HepG2 (cell line): ENCODE data around the gene RALBP1. TPM values are rescaled to one million over a fixed set of nuclear protein-coding genes. Genes with fewer than 3 reads are reported as not detected.
A peak's percentile ranks its signal among the peaks of the same experiment; 100 is the strongest.

Source experiments
- ATAC-seq: fragments of 200-7000 bp; cut with Tn5 transposase; 3 replicates; pipeline ENCODE4 v1.9.1; 2020; ENCODE audit warnings: mild to moderate bottlenecking, moderate library complexity
- BruUV-seq: library from RNA; stranded (reverse); fragments of 400-500 nt; replicated peaks from 2 replicates; lab custom pipeline; 2021; lab: Mats Ljungman, UMichigan
- CTCF ChIA-PET: fragments of 300-600 bp; formaldehyde crosslinking; extraction: SDS; loops from one replicate; lab custom pipeline; 2021; ENCODE audit warnings: low total read pairs, inconsistent platforms, low intra/inter-chr PET ratio; lab: Yijun Ruan, JAX
- POLR2A ChIA-PET: fragments of 350-600 bp; sonication (Branson Sonifier 250); formaldehyde crosslinking; loops from one replicate; lab custom pipeline; 2020; ENCODE audit warnings: antibody characterized with exemption, inconsistent platforms; lab: Yijun Ruan, JAX
- DNase-seq: peaks from one replicate; pipeline ENCODE4 v3.0.0-alpha.2; 2015; ENCODE audit warnings: low spot score
- FAIRE-seq: peaks from 3 replicates; lab custom pipeline; 2011; peaks lifted over from hg19 to GRCh38; lab: Jason Lieb, UNC
- H2AFZ ChIP-seq: one replicate; pipeline ENCODE4 v1.6.1; 2011; ENCODE audit warnings: low read length, inconsistent platforms
- H3K27ac ChIP-seq: fragments of 300-600 bp; 3 replicates; pipeline ENCODE4 v1.8.0; 2011; ENCODE audit warnings: mixed run types, mild to moderate bottlenecking, mixed read lengths, low read length, inconsistent platforms; ENCODE audit not compliant: insufficient read depth; ENCODE audit errors: extremely low read length
- H3K27me3 ChIP-seq, 2 experiments: fragments of 200-600 bp in 1 of 2; 2 replicates in 1 of 2; 3 replicates in 1 of 2; pipeline versions ENCODE4 v1.6.0 to v1.8.0; 2011; ENCODE audit warnings: low read length in 2 of 2, mild to moderate bottlenecking in 2 of 2, moderate library complexity in 2 of 2, inconsistent platforms in 1 of 2; ENCODE audit not compliant: insufficient read depth in 2 of 2, control insufficient read depth in 1 of 2
- H3K36me3 ChIP-seq, 2 experiments: fragments of 200-600 bp in 1 of 2; replicated peaks in 1 of 2; 2 replicates in 1 of 2; 3 replicates in 1 of 2; pipeline versions ENCODE4 v1.5.1 to v1.8.0; 2011; ENCODE audit warnings: low read length in 2 of 2, inconsistent platforms in 1 of 2; ENCODE audit not compliant: insufficient read depth in 2 of 2, control insufficient read depth in 1 of 2
- H3K4me1 ChIP-seq: 2 replicates; pipeline ENCODE4 v1.5.1; 2012; ENCODE audit warnings: low read length, inconsistent platforms; ENCODE audit not compliant: insufficient read depth
- H3K4me2 ChIP-seq: 2 replicates; pipeline ENCODE4 v1.6.0; 2011; ENCODE audit warnings: low read depth, low read length, inconsistent platforms
- H3K4me3 ChIP-seq, 3 experiments: fragments of 200-600 bp in 1 of 3; sonication (generic), shearing (Covaris generic) in 1 of 3; replicated peaks in 1 of 3; 2 replicates each; pipeline ENCODE4 v1.5.1; 2011 to 2016; ENCODE audit warnings: low read length in 3 of 3, inconsistent platforms in 2 of 3, low read depth in 2 of 3, mild to moderate bottlenecking in 2 of 3, control low read depth in 1 of 3, mixed read lengths in 1 of 3; ENCODE audit not compliant: insufficient read depth in 1 of 3
- H3K79me2 ChIP-seq: one replicate; pipeline ENCODE4 v1.6.1; 2011; ENCODE audit warnings: low read length, inconsistent platforms; ENCODE audit not compliant: insufficient read depth
- H3K9ac ChIP-seq: 2 replicates; pipeline ENCODE4 v1.6.0; 2011; ENCODE audit warnings: mild to moderate bottlenecking, low read depth, low read length, inconsistent platforms; ENCODE audit not compliant: insufficient read depth
- H3K9me3 ChIP-seq: 2 replicates; pipeline ENCODE4 v1.5.1; 2012; ENCODE audit warnings: mild to moderate bottlenecking, low read length
- H4K20me1 ChIP-seq: 2 replicates; pipeline ENCODE4 v1.6.0; 2011; ENCODE audit warnings: inconsistent platforms, mild to moderate bottlenecking, low read length, moderate library complexity; ENCODE audit not compliant: insufficient read depth
- AFF4 ChIP-seq: sonication (generic); formaldehyde crosslinking; IDR thresholded peaks from 2 replicates; pipeline ENCODE4 v1.4.0; 2020; ENCODE audit warnings: missing genetic modification reagents
- FOXA3 ChIP-seq: IDR thresholded peaks from 2 replicates; pipeline ENCODE4 v1.6.1; 2016; ENCODE audit warnings: missing genetic modification reagents, missing compliant biosample characterization
- GATAD2A ChIP-seq: IDR thresholded peaks from 2 replicates; pipeline ENCODE4 v1.6.1; 2016
- ISX ChIP-seq: sonication (generic); formaldehyde crosslinking; conservative IDR thresholded peaks from 2 replicates; pipeline ENCODE4 v1.5.0; 2020; ENCODE audit warnings: missing genetic modification reagents
- KAT8 ChIP-seq: IDR thresholded peaks from 2 replicates; pipeline ENCODE4 v1.6.1; 2016; ENCODE audit warnings: missing genetic modification reagents, missing compliant biosample characterization
- KLF16 ChIP-seq, 2 experiments: sonication (generic) in 1 of 2; formaldehyde crosslinking in 1 of 2; IDR thresholded peaks; 2 replicates each; pipeline versions ENCODE4 v1.6.1 to v1.8.0; 2016 to 2023; ENCODE audit warnings: missing genetic modification reagents in 2 of 2, missing compliant biosample characterization in 1 of 2
- SMAD9 ChIP-seq: sonication (generic); formaldehyde crosslinking; IDR thresholded peaks from 2 replicates; pipeline ENCODE4 v1.5.1; 2020; ENCODE audit warnings: mild to moderate bottlenecking, missing genetic modification reagents
- TMF1 ChIP-seq: sonication (generic); formaldehyde crosslinking; IDR thresholded peaks from 2 replicates; pipeline ENCODE4 v1.8.1; 2022; ENCODE audit warnings: low read depth, missing genetic modification reagents
- ZMYM4 ChIP-seq: sonication (generic); formaldehyde crosslinking; IDR thresholded peaks from 2 replicates; pipeline ENCODE4 v1.8.1; 2023; ENCODE audit warnings: mild to moderate bottlenecking, missing genetic modification reagents
- ZNF124 ChIP-seq: sonication (generic); formaldehyde crosslinking; IDR thresholded peaks from 2 replicates; pipeline ENCODE4 v1.4.0; 2020; ENCODE audit warnings: missing genetic modification reagents
- ZNF317 ChIP-seq: sonication (generic); formaldehyde crosslinking; IDR thresholded peaks from 2 replicates; pipeline ENCODE4 v1.5.0; 2020; ENCODE audit warnings: mild to moderate bottlenecking, missing genetic modification reagents
- ZNF362 ChIP-seq: sonication (generic); formaldehyde crosslinking; IDR thresholded peaks from 2 replicates; pipeline ENCODE4 v1.4.0; 2020; ENCODE audit warnings: missing genetic modification reagents, mild to moderate bottlenecking, borderline replicate concordance
- ZNF577 ChIP-seq: sonication (generic); formaldehyde crosslinking; IDR thresholded peaks from 2 replicates; pipeline ENCODE4 v1.4.0; 2020; ENCODE audit warnings: mild to moderate bottlenecking, low read depth, missing genetic modification reagents, borderline replicate concordance
- ZSCAN22 ChIP-seq: sonication (generic); formaldehyde crosslinking; IDR thresholded peaks from 2 replicates; pipeline ENCODE4 v1.4.0; 2020; ENCODE audit warnings: mild to moderate bottlenecking, missing genetic modification reagents
- WGBS: methylation state at CpG from one replicate; pipeline ENCODE4 v1.1.6; 2017; ENCODE audit warnings: low lambda C conversion rate; 5-methylcytosine and 5-hydroxymethylcytosine counted together
- in situ Hi-C: cut with HindIII; loops from 2 replicates; pipeline ENCODE4 v1.10.0; 2017; ENCODE audit warnings: low pct_unique_long_range_greater_than_20kb; ENCODE audit not compliant: extremely low pct_ligation_motif_present
- intact Hi-C: fragments of 100-400 bp; cut with micrococcal nuclease; formaldehyde crosslinking; loops from one replicate; pipeline ENCODE4 v1.10.0; 2022; ENCODE audit not compliant: unreplicated experiment
- polyA plus RNA-seq, 8 experiments: library from polyadenylated mRNA; depleted of rRNA in 3 of 8; stranded (reverse) in 7 of 8; unstranded in 1 of 8; fragments of >200 nt; fragmentation: Illumina TruSeq in 4 of 8; extraction: Trizol in 4 of 8; gene quantifications; 2 replicates each; pipeline versions ENCODE4 v1.2.1 to v1.2.3, GENCODE V29; 2011 to 2016; ENCODE audit warnings: low read depth in 4 of 8, missing spikeins in 1 of 8, mixed read lengths in 1 of 8; ENCODE audit not compliant: insufficient read depth in 1 of 8
- total RNA-seq, 5 experiments: library from RNA; depleted of rRNA; stranded (reverse); fragments of >200 nt; fragmentation: Illumina TruSeq; extraction: Trizol; gene quantifications; 2 replicates each; pipeline ENCODE4 v1.2.3, GENCODE V29; 2016; ENCODE audit warnings: low read depth in 1 of 5

RALBP1 gene
- total and polyA plus RNA-seq, 2 of the 13 experiments (the other 11 are each of a cell fraction or from before 2014, with no cell fraction given): 24.5 to 33.1 TPM

GRCh38 chr18:9581667-9582066 lies 106.4 kb downstream of the RALBP1 start:
- H3K4me1 ChIP-seq: no peaks in the 10 kb centered on the region
- no peak overlapping the region for H3K4me3 ChIP-seq
- FAIRE-seq: no peak
- H3K36me3 ChIP-seq: peaks cover 2 to 60% of the 10 kb centered on the region in 2 experiments; a peak in 4 of 5 replicates
- ATAC-seq: no peak
- no TSS peak for BruUV-seq
- no peak for DNase-seq
- intact Hi-C loops (no loop called here), in situ Hi-C loops (no loop called here)
- H3K9me3 ChIP-seq: no peaks in the 10 kb centered on the region
- H3K9ac ChIP-seq: no peak overlapping the region
- H4K20me1 ChIP-seq: no peaks in the 10 kb centered on the region
- H3K27ac ChIP-seq: no peak overlapping the region
- no peaks in the 10 kb centered on the region for H3K27me3 ChIP-seq
- ChIA-PET CTCF (no interaction called here), POLR2A (no interaction called here)
- H3K79me2 ChIP-seq: peaks cover 2% of the 10 kb centered on the region
- WGBS: 96% methylated on average over 7 of the region's 7 CpGs
- peak; percentile 81 for TF ChIP-seq ZNF317 (CRISPR knock-in tag)
- TF ChIP-seq ZNF577 (CRISPR knock-in tag): no peak
- TF ChIP-seq, all 625 proteins: peak for 1
- Histone ChIP-seq H2AFZ (no peak overlapping the region), H3K4me2 (no peak overlapping the region)

- DNase-seq: no peak
- BruUV-seq: no TSS peak
- H3K9ac ChIP-seq: no peak overlapping the region
- POLR2A ChIA-PET: no interaction called here
- no peak overlapping the region for H3K4me3 ChIP-seq
- H3K4me2 ChIP-seq: no peak overlapping the region
- no peaks in the 10 kb centered on the region for H3K27me3 ChIP-seq
- no peaks in the 10 kb centered on the region for H3K79me2 ChIP-seq
- H2AFZ ChIP-seq: no peak overlapping the region
- H3K4me1 ChIP-seq: no peaks in the 10 kb centered on the region
- H4K20me1 ChIP-seq: no peaks in the 10 kb centered on the region
- WGBS: 99% methylated on average over 3 of the region's 3 CpGs
- FAIRE-seq: no peak
- no peak for ATAC-seq
- intact Hi-C loops (no loop called here), in situ Hi-C loops (no loop called here)
- no peak overlapping the region for H3K27ac ChIP-seq
- CTCF ChIA-PET: no interaction called here
- no peaks in the 10 kb centered on the region for H3K9me3 ChIP-seq
- H3K36me3 ChIP-seq: peaks cover 8 to 57% of the 10 kb centered on the region in 2 experiments
- no peak for TF ChIP-seq ZMYM4 (CRISPR knock-in tag)
- no peak for TF ChIP-seq ZNF124 (CRISPR knock-in tag)
- no peak for TF ChIP-seq ZSCAN22
- TF ChIP-seq SMAD9: no peak
- no peak for TF ChIP-seq KLF16 (CRISPR knock-in tag; IDR thresholded peaks at IDR 0.05)
- TF ChIP-seq AFF4 (CRISPR knock-in tag): no peak
- no peak for TF ChIP-seq ISX (CRISPR knock-in tag)
- TF ChIP-seq TMF1 (CRISPR knock-in tag): no peak
- TF ChIP-seq FOXA3 (CRISPR knock-in tag): no peak
- TF ChIP-seq ZNF362 (CRISPR knock-in tag): no peak
- no peak for TF ChIP-seq KAT8 (CRISPR knock-in tag)
- no peak for TF ChIP-seq GATAD2A
These were observed 111.5 kb downstream of the RALBP1 start for GRCh38 chr18:9586814-9587213.
